GM19023 (cell line): Measurements from ENCODE around the gene MBD3L4.
"Not testable (repeated sequence)": the region's sequence is repeated elsewhere in the genome, so short reads cannot be mapped to it uniquely, and the experiment has no call there.

Experiments
- ATAC-seq: cut with Tn5 transposase; IDR thresholded peaks from one replicate; pipeline ENCODE4 v1.9.1; 2021; ENCODE audit warnings: mild to moderate bottlenecking, moderate library complexity; ENCODE audit not compliant: unreplicated experiment

The MBD3L4 gene

GRCh38 chr19:7040079-7040478, at the start of gene MBD3L4:
Gene MBD3L4 (minus strand): TSS chr19:7040179. CDS start chr19:7040144, 35 bp downstream.
- ATAC-seq, result not testable (repeated sequence)

GRCh38 chr19:7088999-7089398, 49.0 kb upstream of the MBD3L4 start:
- no peak for ATAC-seq

- no peak for ATAC-seq
Observed at GRCh38 chr19:7083076-7083956, 43.3 kb upstream of the MBD3L4 start.

GRCh38 chr19:7078008-7078407, 38.0 kb upstream of the MBD3L4 start:
- no peak for ATAC-seq

- no peak for ATAC-seq
Observed at GRCh38 chr19:7076151-7076550, 36.2 kb upstream of the MBD3L4 start.

- ATAC-seq, result no peak
Observed at GRCh38 chr19:7074705-7075282, 34.8 kb upstream of the MBD3L4 start.

- no peak for ATAC-seq
Observed at GRCh38 chr19:7072541-7072940, 32.6 kb upstream of the MBD3L4 start.

GRCh38 chr19:7069904-7070226, 29.9 kb upstream of the MBD3L4 start:
- ATAC-seq, result peak; percentile 25

GRCh38 chr19:7069042-7069903, 29.3 kb upstream of the MBD3L4 start, which contains the start of gene ZNF557:
Gene ZNF557 (plus strand): TSS chr19:7069703. CDS start chr19:7075075, 5,372 bp downstream.
- ATAC-seq, result peak; percentile 94

- no peak for ATAC-seq
Observed at GRCh38 chr19:7068599-7068998, 28.6 kb upstream of the MBD3L4 start.

GRCh38 chr19:7067716-7068115, 27.7 kb upstream of the MBD3L4 start:
- no peak for ATAC-seq

GRCh38 chr19:7067122-7067521, 27.1 kb upstream of the MBD3L4 start:
- ATAC-seq, result not testable (repeated sequence)

- no peak for ATAC-seq
Observed at GRCh38 chr19:7063764-7064418, 23.9 kb upstream of the MBD3L4 start.

GRCh38 chr19:7063339-7063738, 23.4 kb upstream of the MBD3L4 start:
- no peak for ATAC-seq

- ATAC-seq, result not testable (repeated sequence)
Observed at GRCh38 chr19:7059977-7060376, 20.0 kb upstream of the MBD3L4 start.

- not testable (repeated sequence) for ATAC-seq
Observed at GRCh38 chr19:7058576-7058975, 18.6 kb upstream of the MBD3L4 start, which contains the start of gene MBD3L3. Gene MBD3L3 (minus strand): TSS chr19:7058676. CDS start chr19:7058605, 71 bp downstream.

- ATAC-seq, result not testable (repeated sequence)
Observed at GRCh38 chr19:7056371-7056770, 16.4 kb upstream of the MBD3L4 start.

GRCh38 chr19:7055679-7056078, 15.7 kb upstream of the MBD3L4 start:
- ATAC-seq, result not testable (repeated sequence)

- not testable (repeated sequence) for ATAC-seq
Observed at GRCh38 chr19:7054635-7055368, 14.8 kb upstream of the MBD3L4 start.

- not testable (repeated sequence) for ATAC-seq
Observed at GRCh38 chr19:7052896-7053295, 12.9 kb upstream of the MBD3L4 start.
